ENCODE data around the gene MYOG.

DNA sequence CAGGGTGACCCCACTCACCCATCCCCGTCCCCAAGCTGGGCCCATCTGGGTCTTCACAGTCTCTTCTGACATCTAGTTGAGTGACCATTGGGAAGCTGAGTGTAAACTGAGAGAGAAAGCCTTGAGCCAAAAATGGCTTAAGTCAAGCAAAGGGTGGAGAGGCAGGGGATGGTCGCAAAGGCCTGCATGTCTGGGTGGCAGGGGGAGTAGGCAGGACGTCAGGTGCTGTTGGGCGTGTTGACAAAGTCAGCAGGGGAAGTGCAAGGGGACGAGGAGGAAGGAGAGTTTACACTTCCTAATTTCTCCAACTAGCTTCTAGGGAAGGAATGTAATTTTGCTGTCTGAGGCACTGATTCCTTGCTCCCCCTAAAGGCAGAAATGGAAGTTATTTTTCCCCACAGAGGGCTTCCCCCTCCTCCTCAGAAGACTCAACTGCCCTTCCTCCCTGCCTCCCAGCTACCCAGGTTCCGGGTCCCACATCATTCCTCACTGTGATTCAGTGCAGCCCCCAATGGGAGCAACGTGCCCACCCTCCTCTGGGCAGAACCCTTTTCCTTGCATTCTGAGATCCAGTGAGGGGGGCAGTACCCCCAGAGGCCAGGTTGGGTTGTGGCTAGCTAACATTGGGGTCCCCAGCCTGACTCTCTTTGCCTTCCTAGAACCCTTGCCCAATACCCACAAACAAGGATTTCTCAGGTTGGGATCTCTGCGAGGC is 40.5 kb upstream of the MYOG start:
- TF ChIP-seq, protein P1, sequence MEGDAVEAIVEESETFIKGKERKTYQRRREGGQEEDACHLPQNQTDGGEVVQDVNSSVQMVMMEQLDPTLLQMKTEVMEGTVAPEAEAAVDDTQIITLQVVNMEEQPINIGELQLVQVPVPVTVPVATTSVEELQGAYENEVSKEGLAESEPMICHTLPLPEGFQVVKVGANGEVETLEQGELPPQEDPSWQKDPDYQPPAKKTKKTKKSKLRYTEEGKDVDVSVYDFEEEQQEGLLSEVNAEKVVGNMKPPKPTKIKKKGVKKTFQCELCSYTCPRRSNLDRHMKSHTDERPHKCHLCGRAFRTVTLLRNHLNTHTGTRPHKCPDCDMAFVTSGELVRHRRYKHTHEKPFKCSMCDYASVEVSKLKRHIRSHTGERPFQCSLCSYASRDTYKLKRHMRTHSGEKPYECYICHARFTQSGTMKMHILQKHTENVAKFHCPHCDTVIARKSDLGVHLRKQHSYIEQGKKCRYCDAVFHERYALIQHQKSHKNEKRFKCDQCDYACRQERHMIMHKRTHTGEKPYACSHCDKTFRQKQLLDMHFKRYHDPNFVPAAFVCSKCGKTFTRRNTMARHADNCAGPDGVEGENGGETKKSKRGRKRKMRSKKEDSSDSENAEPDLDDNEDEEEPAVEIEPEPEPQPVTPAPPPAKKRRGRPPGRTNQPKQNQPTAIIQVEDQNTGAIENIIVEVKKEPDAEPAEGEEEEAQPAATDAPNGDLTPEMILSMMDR (IDR thresholded peaks at IDR 0.05), result peak in 11 of 12 donors; percentile 17 to 61 (median 34)
- TF ChIP-seq POLR2A (IDR thresholded peaks at IDR 0.05), result no peak

Data from heart left ventricle (tissue), 13 donors.